Activated B cell treated with CpG ODN at 0.5 μM for 24 hours (primary cell): ENCODE measurements around the gene PRR15L. TPM values are rescaled to one million over a fixed set of nuclear protein-coding genes. Genes with fewer than 3 reads are reported as not detected.
"Not testable (repeated sequence)": the region's sequence is repeated elsewhere in the genome, so short reads cannot be mapped to it uniquely, and the experiment has no call there.

Source experiments
- ATAC-seq: fragments of 200-7000 bp; cut with Tn5 transposase; one replicate; pipeline ENCODE4 v1.10.0; 2021; ENCODE audit warnings: low read depth, mild to moderate bottlenecking, moderate library complexity
- CTCF ChIA-PET: fragments of 350-600 bp; sonication (Branson Sonifier 250); formaldehyde crosslinking; loops from one replicate; lab custom pipeline; 2021; ENCODE audit warnings: antibody characterized with exemption; lab: Charles Lee
- POLR2A ChIA-PET: fragments of 350-600 bp; sonication (Branson Sonifier 250); formaldehyde crosslinking; loops from one replicate; lab custom pipeline; 2021; ENCODE audit warnings: antibody characterized with exemption; lab: Charles Lee
- DNase-seq: peaks from one replicate; pipeline ENCODE4 v3.0.0; 2022
- H3K27ac Mint-ChIP-seq: one replicate; pipeline ENCODE4 v1.8.0; 2020; ENCODE audit warnings: mixed read lengths
- H3K27me3 Mint-ChIP-seq: one replicate; pipeline ENCODE4 v1.8.0; 2021; ENCODE audit warnings: mixed read lengths
- H3K36me3 Mint-ChIP-seq: one replicate; pipeline ENCODE4 v1.8.0; 2021; ENCODE audit warnings: low read depth, mixed read lengths
- H3K4me1 Mint-ChIP-seq: one replicate; pipeline ENCODE4 v1.8.0; 2021; ENCODE audit warnings: mixed read lengths
- H3K4me3 Mint-ChIP-seq: one replicate; pipeline ENCODE4 v1.8.0; 2020; ENCODE audit warnings: mild to moderate bottlenecking, mixed read lengths
- H3K9me3 Mint-ChIP-seq: one replicate; pipeline ENCODE4 v1.8.0; 2020; ENCODE audit warnings: mixed read lengths
- CTCF ChIP-seq: fragments of 200-600 bp; IDR thresholded peaks from one replicate; pipeline ENCODE4 v1.8.0; 2022; ENCODE audit warnings: antibody characterized with exemption, mild to moderate bottlenecking
- intact Hi-C: fragments of 100-400 bp; cut with micrococcal nuclease; formaldehyde crosslinking; loops from one replicate; pipeline ENCODE4 v1.15.1; 2024
- total RNA-seq: library from RNA; stranded (reverse); gene quantifications from 2 replicates; pipeline ENCODE4 v1.2.3, GENCODE V29; 2022

PRR15L gene
- total RNA-seq, 1 donor from 2014 or later = not detected

GRCh38 chr17:47989159-47989558 is 31.5 kb upstream of the PRR15L start:
- Mint-ChIP-seq H3K4me3 (no peak overlapping the region), H3K9me3 (no peaks in the 10 kb centered on the region), H3K4me1 (no peaks in the 10 kb centered on the region), H3K36me3 (peaks cover 3% of the 10 kb centered on the region), H3K27me3 (peaks cover 2% of the 10 kb centered on the region), H3K27ac (no peak overlapping the region)
- CTCF ChIA-PET = no interaction called here
- TF ChIP-seq CTCF = no peak
- no peak for DNase-seq
- no peak for ATAC-seq
- intact Hi-C loops = no loop called here
- POLR2A ChIA-PET = no interaction called here

GRCh38 chr17:47988445-47988844 is 30.8 kb upstream of the PRR15L start:
- CTCF ChIA-PET, H3K9me3 Mint-ChIP-seq, ATAC-seq, POLR2A ChIA-PET, H3K36me3 Mint-ChIP-seq, H3K4me3 Mint-ChIP-seq, DNase-seq, H3K27ac Mint-ChIP-seq, H3K27me3 Mint-ChIP-seq, H3K4me1 Mint-ChIP-seq, intact Hi-C loops: not testable (repeated sequence)

- no peak for DNase-seq
- POLR2A ChIA-PET = no interaction called here
- intact Hi-C loops = no loop called here
Observed at GRCh38 chr17:47987240-47987835, 29.7 kb upstream of the PRR15L start.

GRCh38 chr17:47986520-47986919 is 28.8 kb upstream of the PRR15L start:
- ATAC-seq (no peak), DNase-seq (no peak)
- no peak overlapping the region for H3K27ac Mint-ChIP-seq
- ChIA-PET CTCF (no interaction called here), POLR2A (no interaction called here)
- H3K36me3 Mint-ChIP-seq = peaks cover 26% of the 10 kb centered on the region
- H3K4me3 Mint-ChIP-seq = no peak overlapping the region
- TF ChIP-seq CTCF = no peak
- no peaks in the 10 kb centered on the region for H3K27me3 Mint-ChIP-seq
- intact Hi-C loops = no loop called here
- H3K9me3 Mint-ChIP-seq = no peaks in the 10 kb centered on the region
- H3K4me1 Mint-ChIP-seq = no peaks in the 10 kb centered on the region

More at GRCh38 chr17:47987240-47987835, 29.7 kb upstream of the PRR15L start:
- no peak for TF ChIP-seq CTCF
- peaks cover 19% of the 10 kb centered on the region for H3K36me3 Mint-ChIP-seq
- ATAC-seq = no peak
- no peaks in the 10 kb centered on the region for H3K4me1 Mint-ChIP-seq
- H3K27me3 Mint-ChIP-seq = no peaks in the 10 kb centered on the region
- H3K27ac Mint-ChIP-seq = no peak overlapping the region
- no peak overlapping the region for H3K4me3 Mint-ChIP-seq
- H3K9me3 Mint-ChIP-seq = no peaks in the 10 kb centered on the region
- CTCF ChIA-PET = no interaction called here

- Mint-ChIP-seq H3K27ac (no peak overlapping the region), H3K36me3 (peaks cover 55% of the 10 kb centered on the region), H3K4me1 (peaks cover under 1% of the 10 kb centered on the region), H3K9me3 (no peaks in the 10 kb centered on the region), H3K27me3 (no peaks in the 10 kb centered on the region), H3K4me3 (no peak overlapping the region)
- POLR2A ChIA-PET = interaction anchor here (0.8 kb wide), 1 partner anchor 13 kb away, joined by 3 read pairs; the partner anchor contains the start of gene CDK5RAP3
- CTCF ChIA-PET = no interaction called here
- DNase-seq (no peak), ATAC-seq (no peak)
- intact Hi-C loops = no loop called here
- TF ChIP-seq CTCF = no peak
Observed at GRCh38 chr17:47983492-47984223, 26.0 kb upstream of the PRR15L start.
